HAP-1 (cell line): ENCODE results near the gene WBP2.

Experiments
- DNase-seq, 2 experiments: peaks; one replicate each; pipeline ENCODE4 v3.0.0-alpha.2; 2016 to 2020; ENCODE audit warnings: low spot score in 2 of 2
- H3K27me3 ChIP-seq: fragments of 250-450 bp; sonication (Bioruptor Pico); 2 replicates; pipeline ENCODE4 v1.5.1; 2020; ENCODE audit warnings: low read depth, mild to moderate bottlenecking, moderate library complexity
- H3K36me3 ChIP-seq: fragments of 250-450 bp; sonication (Bioruptor Pico); replicated peaks from 2 replicates; pipeline ENCODE4 v1.5.1; 2020; ENCODE audit warnings: mild to moderate bottlenecking
- H3K4me1 ChIP-seq: fragments of 250-450 bp; sonication (Bioruptor Pico); 2 replicates; pipeline ENCODE4 v1.5.1; 2020; ENCODE audit warnings: mild to moderate bottlenecking
- H3K4me3 ChIP-seq: fragments of 250-450 bp; sonication (Bioruptor Pico); 2 replicates; pipeline ENCODE4 v1.5.1; 2020; ENCODE audit warnings: mild to moderate bottlenecking, moderate library complexity
- H3K9me3 ChIP-seq: fragments of 250-450 bp; sonication (Bioruptor Pico); 2 replicates; pipeline ENCODE4 v1.5.1; 2020; ENCODE audit warnings: mild to moderate bottlenecking, moderate library complexity
- in situ Hi-C: fragments of 300-500 bp; cut with MboI; formaldehyde crosslinking; loops from 3 replicates; pipeline ENCODE4 v1.14.3; 2020; ENCODE audit warnings: low sequenced_read_pairs, inconsistent platforms, mixed read lengths

WBP2 gene

DNA sequence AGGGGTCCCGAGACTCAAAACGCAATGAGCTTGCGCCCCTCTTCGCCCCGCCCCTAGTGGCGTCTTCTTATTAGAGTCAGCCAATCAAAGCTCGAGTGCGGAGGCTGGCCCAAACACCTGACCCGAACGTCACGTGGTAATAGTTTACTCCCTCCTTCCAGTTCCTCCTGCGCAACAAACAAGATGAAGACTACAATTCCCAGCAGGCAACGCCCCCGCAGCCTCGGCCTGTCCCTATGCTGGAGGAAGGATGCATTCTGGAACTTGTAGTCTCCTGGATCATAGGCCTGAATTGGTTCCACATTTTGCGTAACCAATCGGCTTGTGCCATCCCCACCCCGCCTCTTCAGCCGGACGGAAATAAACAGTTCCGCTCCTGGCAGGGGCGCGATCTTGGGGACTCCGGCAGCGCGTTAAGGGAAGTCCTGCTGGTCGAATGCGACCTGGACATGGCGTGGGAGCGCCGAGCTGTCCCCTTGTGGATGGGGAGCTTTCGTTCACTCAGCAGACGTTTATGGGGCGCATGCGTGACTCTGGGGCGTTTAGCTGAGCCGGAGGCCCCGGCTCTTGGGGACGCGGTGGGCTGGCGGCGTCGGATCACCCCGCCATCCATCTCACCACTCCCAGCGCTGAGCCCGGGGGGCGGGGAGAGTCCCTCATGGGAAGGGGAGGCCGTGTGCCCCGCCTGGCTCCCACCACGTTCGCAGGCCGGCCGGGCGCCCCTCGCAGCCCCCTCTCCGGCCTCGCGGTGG lies at the start of gene WBP2:
Gene WBP2 (minus strand): TSS at position 26 of the 752 bp plus-strand sequence. CDS start 38 bp downstream, outside the sequence.
- peak; percentile 99 to 100 for DNase-seq
- H3K36me3 ChIP-seq, result peaks cover 9% of the 10 kb centered on the region; the same call in 1 of the 2 replicates
- in situ Hi-C loops, result no loop called here
- H3K9me3 ChIP-seq, result no peaks in the 10 kb centered on the region
- H3K27me3 ChIP-seq, result no peaks in the 10 kb centered on the region
- H3K4me1 ChIP-seq, result peaks cover 4% of the 10 kb centered on the region
- peak within 1 kb of the TSS; percentile 69 for H3K4me3 ChIP-seq

DNA sequence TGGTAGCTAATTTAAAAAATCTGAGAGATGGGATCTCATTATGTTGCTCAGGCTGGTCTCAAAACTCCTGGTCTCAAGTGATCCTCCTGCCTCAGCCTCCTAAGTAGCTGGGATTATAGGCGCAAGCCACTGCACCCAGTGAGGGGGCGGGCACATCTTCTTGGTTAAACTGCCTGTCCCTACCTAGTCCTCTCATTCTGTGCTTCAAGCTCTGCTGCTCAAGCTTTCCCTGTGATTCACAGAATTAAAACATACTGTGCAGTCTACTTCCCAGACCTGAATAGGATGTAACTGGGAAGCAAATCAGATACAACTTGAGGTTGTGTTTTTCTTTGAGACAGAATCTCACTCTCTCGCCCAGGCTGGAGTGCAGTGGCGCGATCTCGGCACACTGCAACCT lies 47.3 kb upstream of the WBP2 start:
- in situ Hi-C loops, result loop anchor here (25.0 kb wide), 1 partner anchor 385 kb away; no protein-coding TSS in a partner anchor
- H3K4me1 ChIP-seq, result peaks cover 7% of the 10 kb centered on the region
- no peaks in the 10 kb centered on the region for H3K9me3 ChIP-seq
- H3K27me3 ChIP-seq, result no peaks in the 10 kb centered on the region
- no peak overlapping the region for H3K4me3 ChIP-seq
- H3K36me3 ChIP-seq, result peaks cover 55% of the 10 kb centered on the region
- DNase-seq, result no peak

GRCh38 chr17:75901727-75902126 lies 46.6 kb upstream of the WBP2 start:
- in situ Hi-C loops, result loop anchor here (25.0 kb wide), 1 partner anchor 386 kb away; no protein-coding TSS in a partner anchor
- H3K9me3 ChIP-seq, result no peaks in the 10 kb centered on the region
- H3K36me3 ChIP-seq, result peaks cover 57% of the 10 kb centered on the region
- H3K4me1 ChIP-seq, result peaks cover 9% of the 10 kb centered on the region
- no peak for DNase-seq
- H3K27me3 ChIP-seq, result no peaks in the 10 kb centered on the region
- H3K4me3 ChIP-seq, result no peak overlapping the region

GRCh38 chr17:75900691-75901533 lies 45.8 kb upstream of the WBP2 start:
- Histone ChIP-seq H3K27me3 (no peaks in the 10 kb centered on the region), H3K4me3 (no peak overlapping the region), H3K4me1 (peaks cover 9% of the 10 kb centered on the region), H3K9me3 (no peaks in the 10 kb centered on the region), H3K36me3 (peaks cover 57% of the 10 kb centered on the region)
- in situ Hi-C loops, result loop anchor here (25.0 kb wide), 1 partner anchor 386 kb away; no protein-coding TSS in a partner anchor
- DNase-seq, result no peak

- H3K36me3 ChIP-seq, result peaks cover 57% of the 10 kb centered on the region
- H3K9me3 ChIP-seq, result no peaks in the 10 kb centered on the region
- no peak for DNase-seq
- no peak overlapping the region for H3K4me3 ChIP-seq
- in situ Hi-C loops, result loop anchor here (25.0 kb wide), 1 partner anchor 387 kb away; no protein-coding TSS in a partner anchor
- no peaks in the 10 kb centered on the region for H3K27me3 ChIP-seq
- peaks cover 9% of the 10 kb centered on the region for H3K4me1 ChIP-seq
These were observed 44.8 kb upstream of the WBP2 start for GRCh38 chr17:75899767-75900468.

DNA sequence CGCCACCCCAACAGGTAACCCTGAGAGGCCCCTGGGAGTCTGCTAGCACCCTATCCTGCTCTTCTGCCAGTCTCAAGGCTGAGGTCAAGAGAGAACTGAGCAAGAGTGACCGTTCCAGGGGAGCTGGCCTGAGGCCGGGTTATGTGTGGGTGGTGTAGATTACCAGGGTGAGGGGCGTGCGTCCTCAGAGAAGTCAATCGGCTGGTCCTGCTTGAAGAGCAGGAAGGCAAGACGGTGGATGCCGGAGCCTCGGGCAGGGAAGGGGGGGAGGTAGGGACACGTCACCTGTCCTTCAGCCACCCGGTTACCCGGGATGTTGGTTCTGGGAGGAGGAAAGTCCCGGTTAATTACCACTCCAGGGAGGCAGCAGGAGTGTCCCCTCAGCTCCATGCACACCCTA lies 44.2 kb upstream of the WBP2 start:
- H3K4me3 ChIP-seq, result no peak overlapping the region
- H3K27me3 ChIP-seq, result no peaks in the 10 kb centered on the region
- DNase-seq, result no peak
- H3K4me1 ChIP-seq, result peaks cover 9% of the 10 kb centered on the region
- in situ Hi-C loops, result no loop called here
- peaks cover 57% of the 10 kb centered on the region for H3K36me3 ChIP-seq
- H3K9me3 ChIP-seq, result no peaks in the 10 kb centered on the region

DNA sequence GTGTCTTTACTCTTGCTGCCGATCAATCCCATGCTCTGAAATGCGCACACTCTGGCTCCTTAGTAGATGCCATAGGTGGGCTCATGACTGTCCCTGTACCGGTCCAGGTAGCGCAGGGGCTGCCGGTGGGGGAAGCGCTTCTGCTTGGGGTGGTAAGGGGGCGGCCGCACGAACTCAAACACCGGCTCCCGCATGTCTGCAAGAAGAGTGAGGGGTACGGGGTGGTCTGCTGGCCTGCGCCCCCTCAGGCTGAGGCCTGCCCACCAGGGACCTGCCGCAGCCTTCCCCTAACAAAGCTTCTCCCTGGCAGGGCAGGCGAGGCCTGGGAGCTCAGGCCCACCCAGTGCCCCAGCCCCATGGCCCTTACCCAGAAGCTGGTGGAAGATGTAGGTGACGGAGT lies 43.7 kb upstream of the WBP2 start:
- peaks cover 57% of the 10 kb centered on the region for H3K36me3 ChIP-seq
- H3K9me3 ChIP-seq, result no peaks in the 10 kb centered on the region
- no peak for DNase-seq
- no peaks in the 10 kb centered on the region for H3K27me3 ChIP-seq
- in situ Hi-C loops, result no loop called here
- H3K4me1 ChIP-seq, result peaks cover 8% of the 10 kb centered on the region
- H3K4me3 ChIP-seq, result no peak overlapping the region

DNA sequence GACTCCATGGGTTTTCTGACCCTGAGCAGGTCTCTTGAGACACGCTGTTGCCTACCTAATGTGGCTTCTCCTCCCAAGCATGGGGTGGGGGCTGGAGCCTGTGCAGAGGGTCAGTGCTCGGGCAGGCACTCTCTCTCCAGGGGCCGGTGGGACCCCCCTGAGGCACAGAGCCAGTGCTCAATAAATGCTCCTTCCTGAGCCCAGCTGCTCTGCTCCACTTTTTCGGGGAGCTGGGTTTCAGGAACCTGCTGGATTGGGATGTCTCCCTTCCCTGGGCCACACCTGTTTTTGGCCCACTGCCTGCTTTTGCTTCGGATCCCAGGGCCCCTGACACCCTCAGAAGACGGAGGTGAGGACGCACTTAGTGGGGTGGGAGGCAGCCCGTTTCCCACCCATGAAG lies 42.9 kb upstream of the WBP2 start:
- Histone ChIP-seq H3K9me3 (no peaks in the 10 kb centered on the region), H3K4me1 (peaks cover 3% of the 10 kb centered on the region; the same call in 1 of the 2 replicates), H3K36me3 (peaks cover 57% of the 10 kb centered on the region), H3K4me3 (no peak overlapping the region), H3K27me3 (no peaks in the 10 kb centered on the region)
- in situ Hi-C loops, result no loop called here
- no peak for DNase-seq

DNA sequence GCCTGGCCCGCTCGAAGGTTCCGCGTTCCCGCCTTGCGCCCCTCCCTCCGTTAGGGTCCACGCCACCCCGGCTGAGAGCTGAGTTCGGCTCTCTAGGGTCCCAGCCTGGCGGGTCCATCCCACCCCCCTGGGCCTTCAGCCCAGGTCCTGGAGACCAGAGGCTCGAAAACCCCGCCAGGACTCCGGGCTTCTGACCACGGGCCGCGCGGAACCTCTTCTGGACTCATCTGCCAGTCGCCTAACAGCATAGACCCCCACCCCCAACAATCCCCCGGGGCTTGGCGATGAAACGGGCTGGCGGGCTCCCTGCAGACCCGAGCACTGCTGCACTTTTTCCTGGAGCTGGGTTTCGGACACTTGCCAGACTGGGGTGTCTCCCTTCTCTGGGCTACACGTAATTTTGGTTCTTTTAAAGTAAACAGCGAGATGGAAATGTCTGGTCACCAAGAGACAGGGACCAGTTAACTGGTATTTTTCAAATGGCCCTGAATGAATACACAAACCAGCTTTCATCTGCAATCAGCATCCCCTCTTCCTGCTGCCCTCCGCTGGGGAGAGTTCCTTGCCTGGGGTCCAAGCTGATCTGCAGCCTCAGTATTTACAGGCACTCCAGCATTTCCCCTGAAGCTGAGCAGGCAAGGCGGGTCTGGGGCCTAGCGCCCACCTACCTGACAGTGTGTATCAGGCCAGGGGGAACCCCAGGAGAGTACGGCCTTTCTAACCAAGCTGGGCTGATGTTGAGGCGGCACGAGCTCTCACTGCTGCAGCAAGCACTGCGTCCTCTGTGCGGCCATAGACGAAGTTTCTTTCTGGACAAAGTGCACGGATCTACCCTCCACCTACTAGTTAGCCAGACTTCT lies 42.3 kb upstream of the WBP2 start:
- Histone ChIP-seq H3K36me3 (peaks cover 50% of the 10 kb centered on the region), H3K27me3 (no peaks in the 10 kb centered on the region), H3K4me1 (peaks cover 3% of the 10 kb centered on the region; the same call in 1 of the 2 replicates), H3K4me3 (peak overlapping the region; percentile 68), H3K9me3 (no peaks in the 10 kb centered on the region)
- in situ Hi-C loops, result no loop called here
- no peak for DNase-seq

- H3K36me3 ChIP-seq, result peaks cover 45% of the 10 kb centered on the region
- peak within 1 kb of the TSS; percentile 68 for H3K4me3 ChIP-seq
- in situ Hi-C loops, result no loop called here
- H3K4me1 ChIP-seq, result peaks cover 3% of the 10 kb centered on the region; the same call in 1 of the 2 replicates
- no peaks in the 10 kb centered on the region for H3K27me3 ChIP-seq
- H3K9me3 ChIP-seq, result no peaks in the 10 kb centered on the region
- DNase-seq, result peak; percentile 69 to 82
These were observed 41.5 kb upstream of the WBP2 start, which contains the start of gene TRIM65 for GRCh38 chr17:75896415-75897159. Gene TRIM65 (minus strand): TSS chr17:75896951. CDS start chr17:75896937, 14 bp downstream.

- in situ Hi-C loops, result no loop called here
- H3K4me3 ChIP-seq, result peak overlapping the region; percentile 68
- H3K4me1 ChIP-seq, result peaks cover 3% of the 10 kb centered on the region; the same call in 1 of the 2 replicates
- H3K9me3 ChIP-seq, result no peaks in the 10 kb centered on the region
- DNase-seq, result peak in 1 of 2 experiments; percentile 71
- H3K36me3 ChIP-seq, result peaks cover 45% of the 10 kb centered on the region
- H3K27me3 ChIP-seq, result no peaks in the 10 kb centered on the region
These were observed 40.4 kb upstream of the WBP2 start for GRCh38 chr17:75895370-75896155.
